NCI-H748 (cell line): ENCODE data around the gene DPP4.
A peak's percentile ranks its signal among the peaks of the same experiment; 100 is the strongest.

ENCODE experiments used
- DNase-seq: peaks from one replicate; lab custom pipeline; 2025; ENCODE audit not compliant: unreplicated experiment; lab: John Stamatoyannopoulos, UW

DPP4 gene

GRCh38 chr2:162073888-162074631, at the start of gene DPP4:
Gene DPP4 (minus strand): TSS chr2:162074215. CDS start chr2:162073981, 234 bp downstream.
- peak; percentile 64 for DNase-seq

- no peak for DNase-seq
Measured at GRCh38 chr2:162118166-162119031, 44.4 kb upstream of the DPP4 start.

- DNase-seq, result no peak
Measured at GRCh38 chr2:162116352-162116751, 42.3 kb upstream of the DPP4 start.

- no peak for DNase-seq
Measured at GRCh38 chr2:162115076-162115475, 41.1 kb upstream of the DPP4 start.

- DNase-seq, result no peak
Measured at GRCh38 chr2:162114271-162114670, 40.3 kb upstream of the DPP4 start.

GRCh38 chr2:162113776-162114168, 39.8 kb upstream of the DPP4 start:
- DNase-seq, result no peak

GRCh38 chr2:162113088-162113775, 39.2 kb upstream of the DPP4 start:
- no peak for DNase-seq

GRCh38 chr2:162111958-162112850, 38.2 kb upstream of the DPP4 start:
- DNase-seq, result no peak

GRCh38 chr2:162107361-162107901, 33.4 kb upstream of the DPP4 start:
- DNase-seq, result no peak

GRCh38 chr2:162106746-162107145, 32.7 kb upstream of the DPP4 start:
- DNase-seq, result no peak

GRCh38 chr2:162106146-162106551, 32.1 kb upstream of the DPP4 start:
- DNase-seq, result no peak

- peak; percentile 91 for DNase-seq
Measured at GRCh38 chr2:162103443-162104009, 29.5 kb upstream of the DPP4 start.

GRCh38 chr2:162100579-162100978, 26.6 kb upstream of the DPP4 start:
- no peak for DNase-seq

GRCh38 chr2:162099836-162100235, 25.8 kb upstream of the DPP4 start:
- no peak for DNase-seq

GRCh38 chr2:162092658-162093556, 18.9 kb upstream of the DPP4 start:
- DNase-seq, result no peak

GRCh38 chr2:162092008-162092390, 18.0 kb upstream of the DPP4 start:
- DNase-seq, result no peak

GRCh38 chr2:162091325-162092007, 17.5 kb upstream of the DPP4 start:
- peak; percentile 71 for DNase-seq

- no peak for DNase-seq
Measured at GRCh38 chr2:162090109-162090508, 16.1 kb upstream of the DPP4 start.
